ENCODE data around the gene ANKRD28.
A peak's percentile ranks its signal among the peaks of the same experiment; 100 is the strongest.

The ANKRD28 gene

GRCh38 chr3:15803921-15804320 lies 6.1 kb upstream of the ANKRD28 start:
- DNase-seq (ENCODE audit: low read depth in 2 of 2), result no peak

- DNase-seq (ENCODE audit: low read depth in 2 of 2), result no peak
These were observed 3.5 kb upstream of the ANKRD28 start for GRCh38 chr3:15801298-15801697.

GRCh38 chr3:15800780-15801179 lies 3.0 kb upstream of the ANKRD28 start:
- DNase-seq (ENCODE audit: low read depth in 2 of 2), result no peak

GRCh38 chr3:15800327-15800726 lies 2.5 kb upstream of the ANKRD28 start:
- no peak for DNase-seq (ENCODE audit: low read depth in 2 of 2)

- DNase-seq (ENCODE audit: low read depth in 2 of 2), result no peak
These were observed 910 bp upstream of the ANKRD28 start for GRCh38 chr3:15798533-15799245.

- peak in 1 of 2 experiments; percentile 44 for DNase-seq (ENCODE audit: low read depth in 2 of 2)
These were observed 773 bp downstream of the ANKRD28 start for GRCh38 chr3:15796771-15797641.

- DNase-seq (ENCODE audit: low read depth in 2 of 2), result no peak
These were observed 1.4 kb downstream of the ANKRD28 start for GRCh38 chr3:15796331-15796730.

GRCh38 chr3:15795651-15796308 lies 2.0 kb downstream of the ANKRD28 start:
- DNase-seq (ENCODE audit: low read depth in 2 of 2), result peak in 1 of 2 experiments; percentile 42

- DNase-seq (ENCODE audit: low read depth in 2 of 2), result no peak
These were observed 2.7 kb downstream of the ANKRD28 start for GRCh38 chr3:15794842-15795650.

GRCh38 chr3:15794303-15794771 lies 3.4 kb downstream of the ANKRD28 start:
- peak; percentile 53 to 59 for DNase-seq (ENCODE audit: low read depth in 2 of 2)

GRCh38 chr3:15791525-15791924 lies 6.3 kb downstream of the ANKRD28 start:
- DNase-seq (ENCODE audit: low read depth in 2 of 2), result no peak

- no peak for DNase-seq (ENCODE audit: low read depth in 2 of 2)
These were observed 9.8 kb downstream of the ANKRD28 start for GRCh38 chr3:15787941-15788340.

- DNase-seq (ENCODE audit: low read depth in 2 of 2), result no peak
These were observed 10.3 kb downstream of the ANKRD28 start for GRCh38 chr3:15787526-15787925.

GRCh38 chr3:15783361-15783969 lies 14.3 kb downstream of the ANKRD28 start:
- DNase-seq (ENCODE audit: low read depth in 2 of 2), result peak; percentile 47

GRCh38 chr3:15782429-15782828 lies 15.3 kb downstream of the ANKRD28 start:
- DNase-seq (ENCODE audit: low read depth in 2 of 2), result no peak

GRCh38 chr3:15781637-15782402 lies 16.0 kb downstream of the ANKRD28 start:
- no peak for DNase-seq (ENCODE audit: low read depth in 2 of 2)

- DNase-seq (ENCODE audit: low read depth in 2 of 2), result no peak
These were observed 16.6 kb downstream of the ANKRD28 start for GRCh38 chr3:15781131-15781530.

- no peak for DNase-seq (ENCODE audit: low read depth in 2 of 2)
These were observed 18.7 kb downstream of the ANKRD28 start for GRCh38 chr3:15779111-15779510.

- no peak for DNase-seq (ENCODE audit: low read depth in 2 of 2)
These were observed 19.4 kb downstream of the ANKRD28 start for GRCh38 chr3:15778332-15778858.

All from fibroblast of skin of left quadriceps (primary cell).